Upper lobe of left lung (tissue), 6 donors: ENCODE measurements around the gene PGM2L1. TPM values are rescaled to one million over a fixed set of nuclear protein-coding genes. Genes with fewer than 3 reads are reported as not detected.

Experiments
- ATAC-seq, 2 donors: fragments of 200-7000 bp; cut with Tn5 transposase; one replicate each; pipeline ENCODE4 v1.9.1; 2022; ENCODE audit warnings: mild to moderate bottlenecking in 2 of 2, moderate library complexity in 2 of 2; ENCODE audit not compliant: low FRiP score in 2 of 2
- DNase-seq, 2 donors: peaks; one replicate each; pipeline ENCODE4 v3.0.0-alpha.2; 2019 to 2020
- H3K27ac ChIP-seq, 4 donors: fragments of 200-600 bp; sonication (generic); one replicate each; pipeline ENCODE4 v1.5.1; 2016 to 2019
- H3K27me3 ChIP-seq, 4 donors: fragments of 200-600 bp; sonication (generic); one replicate each; pipeline ENCODE4 v1.5.1; 2017 to 2019
- H3K36me3 ChIP-seq, 4 donors: fragments of 200-600 bp; sonication (generic); one replicate each; pipeline ENCODE4 v1.5.1; 2016 to 2019
- H3K4me1 ChIP-seq, 4 donors: fragments of 200-600 bp; sonication (generic); one replicate each; pipeline ENCODE4 v1.5.1; 2018 to 2019
- H3K4me3 ChIP-seq, 4 donors: fragments of 200-600 bp; sonication (generic); one replicate each; pipeline ENCODE4 v1.5.1; 2017 to 2019; ENCODE audit warnings: mild to moderate bottlenecking in 2 of 4, moderate library complexity in 1 of 4
- H3K9me3 ChIP-seq, 4 donors: fragments of 200-600 bp; sonication (generic); one replicate each; pipeline ENCODE4 v1.5.1; 2018 to 2019
- CTCF ChIP-seq, 6 experiments: fragments of 450-650 bp in 4 of 6; fragments of 200-600 bp in 2 of 6; sonication (generic) in 2 of 6; IDR thresholded peaks; one replicate each; pipeline ENCODE4 v1.5.1; 2016 to 2019; ENCODE audit warnings: antibody characterized with exemption in 6 of 6
- EP300 ChIP-seq, 4 donors: sonication (generic); formaldehyde crosslinking; IDR thresholded peaks; one replicate each; pipeline ENCODE4 v1.5.1; 2017; ENCODE audit warnings: antibody characterized with exemption in 4 of 4, control low read depth in 2 of 4
- POLR2A ChIP-seq, 4 donors: fragments of 450-650 bp; IDR thresholded peaks; one replicate each; pipeline ENCODE4 v1.5.1; 2016 to 2017; ENCODE audit warnings: antibody characterized with exemption in 4 of 4, mild to moderate bottlenecking in 2 of 4
- POLR2AphosphoS5 ChIP-seq, 2 donors: sonication (generic); formaldehyde crosslinking; IDR thresholded peaks; one replicate each; pipeline ENCODE4 v1.5.1; 2017; ENCODE audit warnings: antibody characterized with exemption in 2 of 2
- WGBS, 2 donors: methylation state at CpG; one replicate each; pipeline ENCODE4 v1.1.5; 2017 to 2018; 5-methylcytosine and 5-hydroxymethylcytosine counted together
- total RNA-seq, 6 donors: library from RNA; depleted of rRNA in 4 of 6; stranded (reverse); fragments of >200 nt in 4 of 6; gene quantifications; one replicate each; pipeline versions ENCODE4 v1.1.0 to v1.2.1, GENCODE V29; 2016 to 2021
- donor health status: DM: no; HTN: no; CAD: no; lungs with moderate emphysema.
- donor health status: DM: no; HTN: yes; CAD: no; lungs with severe emphysema.

The PGM2L1 gene
- total RNA-seq, 6 donors from 2014 or later: 1.0 to 8.8 (median 5.8) TPM

GRCh38 chr11:74443071-74443864 lies 45.0 kb upstream of the PGM2L1 start:
- no peaks in the 10 kb centered on the region for H3K27me3 ChIP-seq
- ATAC-seq (peak in 1 of 2 donors; percentile 78), DNase-seq (peak in 1 of 2 donors; percentile 68)
- TF ChIP-seq POLR2AphosphoS5 (IDR thresholded peaks at IDR 0.05) (no peak), EP300 (IDR thresholded peaks at IDR 0.05) (no peak), CTCF (IDR thresholded peaks at IDR 0.05) (peak in 3 of 6 experiments; percentile 11 to 31 (median 21)), POLR2A (IDR thresholded peaks at IDR 0.05) (no peak)
- no peak overlapping the region for H3K4me3 ChIP-seq
- H3K9me3 ChIP-seq: no peaks in the 10 kb centered on the region
- no peak overlapping the region for H3K27ac ChIP-seq
- H3K4me1 ChIP-seq: peaks cover 0 to 5% (median 2%) of the 10 kb centered on the region in 4 donors
- 56 to 60% methylated on average over 8 of the region's 8 CpGs for WGBS, 2 donors
- H3K36me3 ChIP-seq: no peaks in the 10 kb centered on the region

- ATAC-seq: peak in 1 of 2 donors; percentile 53
- no peak for DNase-seq
- no peaks in the 10 kb centered on the region for H3K27me3 ChIP-seq
- WGBS, 2 donors: 54 to 65% methylated on average over 3 of the region's 3 CpGs
- H3K27ac ChIP-seq: no peak overlapping the region
- H3K4me1 ChIP-seq: peaks cover 0 to 5% (median 2%) of the 10 kb centered on the region in 4 donors
- no peak overlapping the region for H3K4me3 ChIP-seq
- H3K36me3 ChIP-seq: no peaks in the 10 kb centered on the region
- no peaks in the 10 kb centered on the region for H3K9me3 ChIP-seq
- TF ChIP-seq EP300 (IDR thresholded peaks at IDR 0.05) (no peak), POLR2A (IDR thresholded peaks at IDR 0.05) (no peak), POLR2AphosphoS5 (IDR thresholded peaks at IDR 0.05) (no peak), CTCF (IDR thresholded peaks at IDR 0.05) (no peak)
Measured at GRCh38 chr11:74442636-74443035, 44.4 kb upstream of the PGM2L1 start.

DNA sequence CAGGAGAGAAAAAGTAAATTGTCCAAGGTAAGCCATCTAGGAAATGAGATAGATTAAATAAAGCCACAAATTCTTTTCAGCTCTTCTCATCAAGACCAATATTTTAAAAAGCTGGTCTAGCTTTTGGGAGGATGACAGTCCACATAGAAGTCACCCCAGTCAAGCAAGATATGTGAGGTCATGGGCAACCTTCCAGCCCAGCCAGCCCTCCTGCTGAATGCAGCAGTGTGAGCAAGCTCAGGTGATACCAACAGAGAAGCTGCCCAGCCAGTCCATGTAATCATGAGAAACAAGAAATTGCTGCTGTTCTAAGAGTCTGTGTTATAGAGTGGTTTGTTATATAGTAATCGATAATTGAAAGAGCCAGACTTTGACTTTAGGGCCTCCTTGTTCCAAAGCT lies 40.4 kb upstream of the PGM2L1 start:
- no peak overlapping the region for H3K4me3 ChIP-seq
- 96 to 100% methylated on average over 1 of the region's 1 CpG for WGBS, 2 donors
- H3K36me3 ChIP-seq: no peaks in the 10 kb centered on the region
- DNase-seq (no peak), ATAC-seq (no peak)
- H3K4me1 ChIP-seq: peaks cover 0 to 5% (median 2%) of the 10 kb centered on the region in 4 donors
- no peak overlapping the region for H3K27ac ChIP-seq
- no peaks in the 10 kb centered on the region for H3K27me3 ChIP-seq
- H3K9me3 ChIP-seq: no peaks in the 10 kb centered on the region
- TF ChIP-seq POLR2AphosphoS5 (IDR thresholded peaks at IDR 0.05) (no peak), EP300 (IDR thresholded peaks at IDR 0.05) (no peak), POLR2A (IDR thresholded peaks at IDR 0.05) (no peak), CTCF (IDR thresholded peaks at IDR 0.05) (no peak)

- no peaks in the 10 kb centered on the region for H3K9me3 ChIP-seq
- H3K4me1 ChIP-seq: no peaks in the 10 kb centered on the region
- no peaks in the 10 kb centered on the region for H3K36me3 ChIP-seq
- WGBS, 2 donors: 92 to 94% methylated on average over 1 of the region's 1 CpG
- H3K27me3 ChIP-seq: no peaks in the 10 kb centered on the region
- no peak for DNase-seq
- no peak for TF ChIP-seq POLR2AphosphoS5 (IDR thresholded peaks at IDR 0.05)
- no peak for TF ChIP-seq CTCF (IDR thresholded peaks at IDR 0.05)
- TF ChIP-seq EP300 (IDR thresholded peaks at IDR 0.05): no peak
- TF ChIP-seq POLR2A (IDR thresholded peaks at IDR 0.05): no peak
- no peak overlapping the region for H3K27ac ChIP-seq
- H3K4me3 ChIP-seq: no peak overlapping the region
- ATAC-seq: no peak
Measured at GRCh38 chr11:74437441-74438042, 39.3 kb upstream of the PGM2L1 start.
